ENCODE measurements around the gene LILRA5.

LILRA5 gene

GRCh38 chr19:54339646-54340358, 26.8 kb upstream of the LILRA5 start:
- DNase-seq (ENCODE audit: low spot score), result no peak
- TF ChIP-seq CTCF (IDR thresholded peaks at IDR 0.05; ENCODE audit: extremely low read depth, insufficient read depth, missing control alignments), result no peak
- in situ Hi-C loops (cut with MboI; ENCODE audit: low pct_unique_long_range_greater_than_20kb, low sequenced_read_pairs, unreplicated experiment), result no loop called here

GRCh38 chr19:54338521-54338920, 25.6 kb upstream of the LILRA5 start:
- TF ChIP-seq CTCF (IDR thresholded peaks at IDR 0.05; ENCODE audit: extremely low read depth, insufficient read depth, missing control alignments), result no peak
- no peak for DNase-seq (ENCODE audit: low spot score)
- in situ Hi-C loops (cut with MboI; ENCODE audit: low pct_unique_long_range_greater_than_20kb, low sequenced_read_pairs, unreplicated experiment), result no loop called here

- DNase-seq (ENCODE audit: low spot score), result no peak
- TF ChIP-seq CTCF (IDR thresholded peaks at IDR 0.05; ENCODE audit: extremely low read depth, insufficient read depth, missing control alignments), result no peak
- in situ Hi-C loops (cut with MboI; ENCODE audit: low pct_unique_long_range_greater_than_20kb, low sequenced_read_pairs, unreplicated experiment), result no loop called here
Measured at GRCh38 chr19:54337858-54338230, 24.9 kb upstream of the LILRA5 start.

- TF ChIP-seq CTCF (IDR thresholded peaks at IDR 0.05; ENCODE audit: extremely low read depth, insufficient read depth, missing control alignments), result no peak
- in situ Hi-C loops (cut with MboI; ENCODE audit: low pct_unique_long_range_greater_than_20kb, low sequenced_read_pairs, unreplicated experiment), result no loop called here
- no peak for DNase-seq (ENCODE audit: low spot score)
Measured at GRCh38 chr19:54336893-54337857, 24.2 kb upstream of the LILRA5 start.

GRCh38 chr19:54335979-54336892, 23.3 kb upstream of the LILRA5 start:
- no peak for DNase-seq (ENCODE audit: low spot score)
- in situ Hi-C loops (cut with MboI; ENCODE audit: low pct_unique_long_range_greater_than_20kb, low sequenced_read_pairs, unreplicated experiment), result no loop called here
- TF ChIP-seq CTCF (IDR thresholded peaks at IDR 0.05; ENCODE audit: extremely low read depth, insufficient read depth, missing control alignments), result no peak

GRCh38 chr19:54335164-54335563, 22.2 kb upstream of the LILRA5 start:
- in situ Hi-C loops (cut with MboI; ENCODE audit: low pct_unique_long_range_greater_than_20kb, low sequenced_read_pairs, unreplicated experiment), result no loop called here
- TF ChIP-seq CTCF (IDR thresholded peaks at IDR 0.05; ENCODE audit: extremely low read depth, insufficient read depth, missing control alignments), result no peak
- DNase-seq (ENCODE audit: low spot score), result no peak

Data from GM13977 (cell line).